Stomach (tissue), 9 donors: ENCODE results near the gene SULT1A3. TPM values are rescaled to one million over a fixed set of nuclear protein-coding genes. Genes with fewer than 3 reads are reported as not detected.
A peak's percentile ranks its signal among the peaks of the same experiment; 100 is the strongest.
"Not testable (repeated sequence)": the region's sequence is repeated elsewhere in the genome, so short reads cannot be mapped to it uniquely, and the experiment has no call there.

Source experiments
- DNase-seq, 2 donors: peaks; one replicate each; pipeline versions ENCODE4 v3.0.0 to v3.0.0-alpha.2; 2013 to 2019
- H3K27ac ChIP-seq, 5 donors: fragments of 200-600 bp in 4 of 5; sonication (generic) in 4 of 5; one replicate each; pipeline ENCODE4 v1.5.1; 2013 to 2019; ENCODE audit warnings: mild to moderate bottlenecking in 1 of 5, moderate library complexity in 1 of 5
- H3K27me3 ChIP-seq, 3 donors: fragments of 200-600 bp; sonication (generic); one replicate each; pipeline ENCODE4 v1.5.1; 2017 to 2019; ENCODE audit warnings: mixed run types in 1 of 3
- H3K36me3 ChIP-seq, 4 donors: fragments of 200-600 bp; sonication (generic); 1 replicate in 3 of 4; 2 replicates in 1 of 4; pipeline ENCODE4 v1.5.1; 2016 to 2019
- H3K4me1 ChIP-seq, 4 donors: fragments of 200-600 bp; sonication (generic); one replicate each; pipeline ENCODE4 v1.5.1; 2016 to 2019
- H3K4me3 ChIP-seq, 4 donors: fragments of 200-600 bp; sonication (generic) in 3 of 4; one replicate each; pipeline ENCODE4 v1.5.1; 2016 to 2019; ENCODE audit warnings: mild to moderate bottlenecking in 1 of 4
- H3K9me3 ChIP-seq, 4 donors: fragments of 200-600 bp; sonication (generic); one replicate each; pipeline ENCODE4 v1.5.1; 2016 to 2019
- CTCF ChIP-seq, 7 experiments: fragments of 450-650 bp in 4 of 7; fragments of 200-600 bp in 3 of 7; sonication (generic) in 3 of 7; IDR thresholded peaks; one replicate each; pipeline ENCODE4 v1.5.1; 2016 to 2019; ENCODE audit warnings: antibody characterized with exemption in 7 of 7, control low read depth in 2 of 7, mild to moderate bottlenecking in 1 of 7
- EP300 ChIP-seq: sonication (generic); formaldehyde crosslinking; IDR thresholded peaks from one replicate; pipeline ENCODE4 v1.6.1; 2017; ENCODE audit warnings: antibody characterized with exemption
- POLR2A ChIP-seq, 4 donors: fragments of 450-650 bp; IDR thresholded peaks; one replicate each; pipeline ENCODE4 v1.6.1; 2016; ENCODE audit warnings: antibody characterized with exemption in 4 of 4, control low read depth in 2 of 4, mild to moderate bottlenecking in 1 of 4, moderate library complexity in 1 of 4
- POLR2AphosphoS5 ChIP-seq, 3 donors: sonication (generic); formaldehyde crosslinking; IDR thresholded peaks; one replicate each; pipeline ENCODE4 v1.6.1; 2016; ENCODE audit warnings: antibody characterized with exemption in 3 of 3
- WGBS, 5 donors: extraction: QIAGEN DNeasy Blood & Tissue Kit in 3 of 5; methylation state at CpG; one replicate each; pipeline versions ENCODE4 v1.1.5 to v1.1.7; 2013 to 2018; 5-methylcytosine and 5-hydroxymethylcytosine counted together
- intact Hi-C: fragments of 100-400 bp; cut with DNase I; formaldehyde crosslinking; loops from one replicate; pipeline ENCODE4 v1.15.1; 2023; ENCODE audit warnings: low total_unique reads
- polyA plus RNA-seq, 3 donors: library from polyadenylated mRNA; stranded (reverse); fragments of 200-250 nt; gene quantifications; one replicate each; pipeline ENCODE4 v1.2.3, GENCODE V29; 2013
- total RNA-seq, 5 donors: library from RNA; depleted of rRNA; stranded (reverse); fragments of >200 nt; gene quantifications; one replicate each; pipeline versions ENCODE4 v1.1.0 to v1.2.3, GENCODE V29; 2014 to 2016
- donor health status: healthy with polysubstance abuse.
- donor health status: Bipolar disorder and iron deficiency.
- donor health status: healthy.

Gene SULT1A3
- total and polyA plus RNA-seq, 8 donors: 4.2 to 118 (median 47.7) TPM

- peaks cover 0 to 10% (median 8%) of the 10 kb centered on the region in 4 donors for H3K36me3 ChIP-seq
- no peaks in the 10 kb centered on the region for H3K9me3 ChIP-seq
- intact Hi-C loops: no loop called here
- 56 to 89% (median 77%) methylated on average over 4 to 9 of the region's 9 CpGs for WGBS, 5 donors
- no peak for DNase-seq
- TF ChIP-seq POLR2A (IDR thresholded peaks at IDR 0.05) (no peak), POLR2AphosphoS5 (IDR thresholded peaks at IDR 0.05) (no peak), CTCF (IDR thresholded peaks at IDR 0.05) (no peak), EP300 (no peak)
- H3K27ac ChIP-seq: peak overlapping the region; percentile 23 to 90 (median 85)
- H3K4me3 ChIP-seq: peak overlapping the region in 3 of 4 donors; percentile 15 to 65 (median 54)
- no peaks in the 10 kb centered on the region for H3K27me3 ChIP-seq
- H3K4me1 ChIP-seq: peaks cover 7 to 41% (median 28%) of the 10 kb centered on the region in 4 donors
These were observed 12.6 kb upstream of the SULT1A3 start for GRCh38 chr16:30186444-30186781.

GRCh38 chr16:30186782-30187555 lies 12.1 kb upstream of the SULT1A3 start:
- Histone ChIP-seq H3K36me3 (peaks cover 0 to 10% (median 8%) of the 10 kb centered on the region in 4 donors), H3K4me3 (peak overlapping the region in 3 of 4 donors; percentile 15 to 65 (median 54)), H3K27ac (peak overlapping the region; percentile 23 to 90 (median 85)), H3K4me1 (peaks cover 7 to 41% (median 28%) of the 10 kb centered on the region in 4 donors), H3K9me3 (no peaks in the 10 kb centered on the region), H3K27me3 (no peaks in the 10 kb centered on the region)
- TF ChIP-seq POLR2AphosphoS5 (IDR thresholded peaks at IDR 0.05): peak in 1 of 3 donors; percentile 33
- TF ChIP-seq POLR2A (IDR thresholded peaks at IDR 0.05): no peak
- peak in 5 of 7 experiments; percentile 48 to 74 (median 65) for TF ChIP-seq CTCF (IDR thresholded peaks at IDR 0.05)
- no peak for TF ChIP-seq EP300
- peak; percentile 82 to 87 for DNase-seq
- 44 to 55% (median 50%) methylated on average over 19 to 36 of the region's 36 CpGs for WGBS, 5 donors
- intact Hi-C loops: no loop called here

GRCh38 chr16:30187556-30187865 lies 11.5 kb upstream of the SULT1A3 start:
- H3K4me1 ChIP-seq: peaks cover 7 to 36% (median 24%) of the 10 kb centered on the region in 4 donors
- H3K27me3 ChIP-seq: no peaks in the 10 kb centered on the region
- H3K4me3 ChIP-seq: peak overlapping the region in 2 of 4 donors; percentile 54 to 65
- no peak for DNase-seq
- TF ChIP-seq POLR2AphosphoS5 (IDR thresholded peaks at IDR 0.05) (no peak), CTCF (IDR thresholded peaks at IDR 0.05) (no peak), EP300 (no peak), POLR2A (IDR thresholded peaks at IDR 0.05) (no peak)
- WGBS, 5 donors: 68 to 89% (median 76%) methylated on average over 7 to 9 of the region's 9 CpGs
- H3K9me3 ChIP-seq: no peaks in the 10 kb centered on the region
- intact Hi-C loops: no loop called here
- peak overlapping the region in 2 of 5 donors; percentile 88 to 90 for H3K27ac ChIP-seq
- H3K36me3 ChIP-seq: peaks cover 0 to 10% (median 8%) of the 10 kb centered on the region in 4 donors

- intact Hi-C loops: no loop called here
- no peaks in the 10 kb centered on the region for H3K27me3 ChIP-seq
- no peak for TF ChIP-seq POLR2A (IDR thresholded peaks at IDR 0.05)
- TF ChIP-seq CTCF (IDR thresholded peaks at IDR 0.05): no peak
- TF ChIP-seq POLR2AphosphoS5 (IDR thresholded peaks at IDR 0.05): no peak
- no peak for TF ChIP-seq EP300
- peaks cover 7 to 31% (median 20%) of the 10 kb centered on the region in 4 donors for H3K4me1 ChIP-seq
- H3K9me3 ChIP-seq: no peaks in the 10 kb centered on the region
- no peak for DNase-seq
- H3K36me3 ChIP-seq: peaks cover 0 to 10% (median 8%) of the 10 kb centered on the region in 4 donors
- H3K27ac ChIP-seq: peak overlapping the region in 1 of 5 donors; percentile 90
- 83 to 92% (median 91%) methylated on average over 15 to 23 of the region's 23 CpGs for whole genome bisulfite sequencing, 5 donors
- H3K4me3 ChIP-seq: no peak overlapping the region
These were observed 11.0 kb upstream of the SULT1A3 start for GRCh38 chr16:30187971-30188561.

DNA sequence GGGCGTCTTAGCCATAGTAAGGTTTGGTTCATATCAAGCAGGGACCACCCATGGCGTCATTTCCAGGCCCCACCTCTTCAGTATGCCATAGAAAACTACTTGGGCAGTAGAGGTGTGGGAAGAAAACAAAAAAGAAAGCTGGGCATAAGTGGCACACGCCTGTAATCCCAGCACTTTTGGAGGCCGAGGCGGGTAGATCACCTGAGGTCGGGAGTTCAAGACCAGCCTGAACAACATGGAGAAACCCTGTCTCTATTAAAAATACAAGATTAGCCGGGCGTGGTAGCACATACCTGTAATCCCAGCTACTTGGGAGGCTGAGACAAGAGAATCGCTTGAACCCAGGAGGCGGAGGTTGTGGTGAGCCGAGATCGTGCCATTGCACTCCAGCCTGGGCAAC lies 7.9 kb upstream of the SULT1A3 start:
- H3K27ac ChIP-seq, H3K9me3 ChIP-seq, intact Hi-C loops, H3K27me3 ChIP-seq, DNase-seq, H3K4me3 ChIP-seq: not testable (repeated sequence)
- peaks cover 0 to 22% (median 10%) of the 10 kb centered on the region in 4 donors for H3K4me1 ChIP-seq
- H3K36me3 ChIP-seq: peaks cover 0 to 10% (median 8%) of the 10 kb centered on the region in 4 donors
- WGBS, 5 donors: 93 to 100% (median 95%) methylated on average over 2 to 6 of the region's 12 CpGs; no CpG with 5 or more reads in 1 of the 5 donors

- DNase-seq, intact Hi-C loops, H3K36me3 ChIP-seq, H3K27ac ChIP-seq, H3K9me3 ChIP-seq, H3K4me1 ChIP-seq, H3K27me3 ChIP-seq, H3K4me3 ChIP-seq: not testable (repeated sequence)
- no CpG with 5 or more reads among the region's 21 CpGs for WGBS, 5 donors
These were observed 6.0 kb upstream of the SULT1A3 start for GRCh38 chr16:30193098-30193497.

DNA sequence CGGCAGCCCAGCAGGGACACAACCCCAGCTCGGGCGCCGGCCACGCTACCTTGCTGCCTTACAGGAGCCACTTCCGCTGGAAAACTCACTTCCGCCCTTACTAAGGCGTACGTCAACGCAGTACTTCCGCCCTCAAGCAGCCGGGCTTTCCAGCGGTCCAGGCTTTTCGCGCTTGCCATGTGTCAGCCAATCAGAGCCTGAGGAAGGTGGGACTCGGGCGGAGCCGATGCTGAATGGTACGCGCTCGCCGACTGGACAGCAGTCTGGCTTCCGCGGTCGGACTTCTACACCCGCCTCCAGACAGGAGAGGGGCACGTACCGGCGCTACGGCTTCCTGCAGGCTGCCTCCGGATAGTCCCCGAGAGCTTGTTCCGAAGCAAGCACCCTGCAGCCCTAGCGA lies 5.4 kb upstream of the SULT1A3 start, which contains the start of the genes BOLA2B and SLX1A:
Gene BOLA2B (minus strand): TSS at position 52 of the 400 bp plus-strand sequence. CDS start 71 bp downstream, outside the sequence.
Gene SLX1A (plus strand): TSS at position 261 of the 400 bp plus-strand sequence. CDS start 210 bp downstream, outside the sequence.
- no CpG with 5 or more reads among the region's 34 CpGs for WGBS, 5 donors
- H3K36me3 ChIP-seq, H3K9me3 ChIP-seq, DNase-seq, intact Hi-C loops, H3K4me1 ChIP-seq, H3K27me3 ChIP-seq: not testable (repeated sequence)
- Histone ChIP-seq H3K27ac (peak within 1 kb of the TSS in 3 of 5 donors; percentile 59 to 66 (median 61)), H3K4me3 (peak within 1 kb of the TSS; percentile 40 to 51 (median 46))
